ENCODE measurements around the gene ZMIZ1. TPM values are rescaled to one million over a fixed set of nuclear protein-coding genes. Genes with fewer than 3 reads are reported as not detected.

The ZMIZ1 gene
- total RNA-seq, 1 donor from 2014 or later, result 6.3 TPM

DNA sequence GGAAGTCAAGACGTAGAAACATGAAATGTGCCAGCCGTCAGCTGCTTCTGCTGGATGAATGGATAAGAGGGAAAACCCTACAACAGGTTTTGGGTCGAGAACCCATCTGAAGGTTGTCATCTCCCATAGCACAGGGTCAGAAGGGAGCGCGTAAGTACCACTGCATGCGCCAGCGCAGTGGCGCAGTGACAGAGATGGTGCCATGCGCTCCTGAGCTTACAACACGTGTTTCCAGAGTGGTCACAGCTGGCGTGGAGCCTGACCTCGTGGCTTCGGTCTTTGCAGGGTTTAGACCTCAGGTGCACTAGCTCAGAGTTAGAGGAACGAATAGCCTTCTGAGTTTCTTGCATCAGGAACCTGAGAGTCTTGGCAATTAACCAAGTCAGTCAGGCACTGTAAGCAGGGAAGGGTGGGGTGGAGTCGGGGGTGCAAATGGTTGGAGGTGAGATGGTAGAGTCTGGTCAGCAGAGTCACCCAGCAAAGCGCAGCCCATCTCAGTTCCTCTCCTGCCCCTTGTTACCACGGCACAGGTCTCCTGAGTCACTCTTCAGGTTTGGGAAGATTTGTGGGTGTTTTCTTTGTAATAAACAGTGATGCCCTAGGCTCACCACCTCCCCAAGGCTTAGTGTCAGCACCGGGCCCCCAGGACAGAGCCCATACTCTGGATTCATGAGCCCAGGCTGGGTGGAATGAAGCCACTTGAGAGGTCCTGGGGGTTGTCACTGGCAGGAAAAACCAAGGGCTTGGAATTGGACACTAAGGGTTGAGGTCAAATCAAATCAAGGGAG lies 194.4 kb downstream of the ZMIZ1 start:
- Histone ChIP-seq H3K4me3 (ENCODE audit: low read depth, low read length) (no peak overlapping the region), H3K36me3 (ENCODE audit: control insufficient read depth, insufficient read depth, low read length) (peaks cover 3% of the 10 kb centered on the region), H3K27me3 (ENCODE audit: control insufficient read depth, insufficient read depth, low read length) (no peaks in the 10 kb centered on the region)
- no peak for DNase-seq (ENCODE audit: low read depth)
- no peak for FAIRE-seq
- TF ChIP-seq, protein P1, sequence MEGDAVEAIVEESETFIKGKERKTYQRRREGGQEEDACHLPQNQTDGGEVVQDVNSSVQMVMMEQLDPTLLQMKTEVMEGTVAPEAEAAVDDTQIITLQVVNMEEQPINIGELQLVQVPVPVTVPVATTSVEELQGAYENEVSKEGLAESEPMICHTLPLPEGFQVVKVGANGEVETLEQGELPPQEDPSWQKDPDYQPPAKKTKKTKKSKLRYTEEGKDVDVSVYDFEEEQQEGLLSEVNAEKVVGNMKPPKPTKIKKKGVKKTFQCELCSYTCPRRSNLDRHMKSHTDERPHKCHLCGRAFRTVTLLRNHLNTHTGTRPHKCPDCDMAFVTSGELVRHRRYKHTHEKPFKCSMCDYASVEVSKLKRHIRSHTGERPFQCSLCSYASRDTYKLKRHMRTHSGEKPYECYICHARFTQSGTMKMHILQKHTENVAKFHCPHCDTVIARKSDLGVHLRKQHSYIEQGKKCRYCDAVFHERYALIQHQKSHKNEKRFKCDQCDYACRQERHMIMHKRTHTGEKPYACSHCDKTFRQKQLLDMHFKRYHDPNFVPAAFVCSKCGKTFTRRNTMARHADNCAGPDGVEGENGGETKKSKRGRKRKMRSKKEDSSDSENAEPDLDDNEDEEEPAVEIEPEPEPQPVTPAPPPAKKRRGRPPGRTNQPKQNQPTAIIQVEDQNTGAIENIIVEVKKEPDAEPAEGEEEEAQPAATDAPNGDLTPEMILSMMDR (IDR thresholded peaks at IDR 0.05; ENCODE audit: insufficient read depth, low read length, severe bottlenecking), result no peak

DNA sequence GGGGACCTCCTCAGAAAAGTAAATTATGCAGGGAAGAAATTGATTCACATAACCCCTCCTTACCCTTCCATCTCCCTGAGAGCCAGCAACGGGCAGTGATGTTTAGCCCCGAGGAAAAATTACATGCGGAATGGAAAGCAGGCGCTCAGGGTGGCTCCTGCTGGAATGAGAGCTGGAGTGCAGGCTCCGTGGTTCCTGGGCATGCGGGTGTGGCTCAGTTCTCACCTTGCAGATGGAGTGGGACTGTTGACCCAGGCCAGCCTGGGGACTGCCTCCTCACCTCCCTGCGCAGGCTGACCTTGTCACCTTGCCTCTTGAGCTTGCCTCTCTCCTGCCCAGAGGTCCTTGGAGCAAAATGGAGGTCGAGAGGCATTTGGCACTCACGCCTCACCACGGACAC lies 195.2 kb downstream of the ZMIZ1 start:
- H3K36me3 ChIP-seq (ENCODE audit: control insufficient read depth, insufficient read depth, low read length), result peaks cover 3% of the 10 kb centered on the region
- no peaks in the 10 kb centered on the region for H3K27me3 ChIP-seq (ENCODE audit: control insufficient read depth, insufficient read depth, low read length)
- FAIRE-seq, result no peak
- TF ChIP-seq, protein P1 (IDR thresholded peaks at IDR 0.05; ENCODE audit: insufficient read depth, low read length, severe bottlenecking), result no peak
- H3K4me3 ChIP-seq (ENCODE audit: low read depth, low read length), result no peak overlapping the region
- DNase-seq (ENCODE audit: low read depth), result no peak

DNA sequence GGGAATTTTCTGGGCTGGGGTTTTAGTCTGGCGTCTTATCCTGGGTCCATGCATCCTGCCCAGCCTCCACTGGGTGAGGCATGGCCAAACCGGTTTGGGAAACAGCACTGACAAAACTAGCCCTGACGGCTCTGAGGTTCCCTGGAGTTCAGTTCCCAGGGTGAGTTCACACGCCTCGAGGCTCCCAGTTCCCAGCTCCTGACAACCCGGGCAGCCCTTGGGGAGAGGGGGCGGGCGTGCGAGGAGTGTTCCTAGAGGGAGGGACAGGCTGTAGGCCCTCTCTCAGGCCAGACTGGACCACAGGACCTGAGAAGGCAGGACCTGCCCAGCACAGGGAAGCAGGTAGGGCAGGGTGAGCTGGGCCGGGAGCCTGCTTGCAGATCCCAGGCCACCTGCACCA lies 196.2 kb downstream of the ZMIZ1 start:
- H3K4me3 ChIP-seq (ENCODE audit: low read depth, low read length), result no peak overlapping the region
- no peaks in the 10 kb centered on the region for H3K27me3 ChIP-seq (ENCODE audit: control insufficient read depth, insufficient read depth, low read length)
- H3K36me3 ChIP-seq (ENCODE audit: control insufficient read depth, insufficient read depth, low read length), result peaks cover 6% of the 10 kb centered on the region
- peak; percentile 90 for FAIRE-seq
- TF ChIP-seq, protein P1 (IDR thresholded peaks at IDR 0.05; ENCODE audit: insufficient read depth, low read length, severe bottlenecking), result no peak
- DNase-seq (ENCODE audit: low read depth), result peak; percentile 94

DNA sequence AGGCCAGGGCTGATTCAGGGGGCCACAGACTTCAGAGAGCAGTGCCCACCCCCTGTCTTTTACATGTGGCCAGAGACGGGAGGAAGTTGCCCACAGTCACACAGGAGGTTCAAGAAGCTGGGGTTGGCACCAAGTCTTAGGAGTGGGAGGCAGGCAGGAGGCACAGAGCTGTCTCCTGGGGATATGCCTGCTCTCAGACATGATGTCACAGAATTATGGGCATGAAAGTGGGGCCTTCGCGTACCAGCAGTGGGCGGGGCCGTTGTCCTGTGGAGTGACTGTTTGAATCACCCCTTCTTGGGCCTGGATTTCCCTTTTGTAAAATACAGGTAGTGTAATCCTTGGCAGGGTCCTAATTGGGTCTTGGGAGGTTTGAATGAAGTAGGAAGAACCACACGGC lies 197.3 kb downstream of the ZMIZ1 start:
- DNase-seq (ENCODE audit: low read depth) (peak; percentile 37), FAIRE-seq (no peak)
- Histone ChIP-seq H3K36me3 (ENCODE audit: control insufficient read depth, insufficient read depth, low read length) (peaks cover 7% of the 10 kb centered on the region), H3K4me3 (ENCODE audit: low read depth, low read length) (no peak overlapping the region), H3K27me3 (ENCODE audit: control insufficient read depth, insufficient read depth, low read length) (no peaks in the 10 kb centered on the region)
- TF ChIP-seq, protein P1 (IDR thresholded peaks at IDR 0.05; ENCODE audit: insufficient read depth, low read length, severe bottlenecking), result no peak

DNA sequence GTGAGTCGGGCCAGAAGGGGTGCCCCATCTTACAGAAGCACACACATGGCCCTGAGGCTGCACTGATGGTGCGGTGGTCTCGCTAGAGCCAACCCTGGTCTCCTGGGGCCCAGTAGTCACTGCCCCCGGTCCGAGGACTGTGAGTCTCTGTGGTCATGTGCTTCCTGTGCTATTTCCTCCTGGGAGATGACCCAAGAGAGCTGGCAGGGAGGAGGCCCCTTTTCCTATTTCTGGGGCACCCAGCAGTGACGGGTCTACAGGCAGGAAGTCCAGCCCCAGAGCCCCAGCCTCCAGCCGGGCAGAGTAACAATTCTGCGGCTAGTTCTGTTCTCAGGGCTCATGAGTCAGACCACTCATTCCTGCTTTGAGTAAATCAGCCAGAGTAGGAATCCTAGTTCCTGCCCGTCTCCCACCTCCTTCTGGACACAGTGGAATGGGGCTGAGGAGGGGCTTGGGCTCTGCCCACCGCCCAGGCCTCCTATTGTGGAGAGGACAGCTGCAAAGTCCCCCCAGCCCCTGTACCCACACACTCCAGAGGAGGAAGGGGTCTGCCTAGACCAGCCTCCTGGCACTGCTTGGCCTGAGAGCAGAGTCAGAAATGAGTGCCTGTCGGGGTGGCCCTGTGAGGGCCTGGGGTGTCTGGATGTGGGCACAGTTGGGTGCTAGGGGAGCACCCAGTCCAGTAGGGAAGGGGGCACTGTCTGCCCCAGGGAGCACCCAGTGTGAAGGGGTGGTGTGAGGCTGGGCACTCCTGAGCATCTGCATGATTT lies 198.0 kb downstream of the ZMIZ1 start:
- no peak overlapping the region for H3K4me3 ChIP-seq (ENCODE audit: low read depth, low read length)
- no peaks in the 10 kb centered on the region for H3K27me3 ChIP-seq (ENCODE audit: control insufficient read depth, insufficient read depth, low read length)
- FAIRE-seq (peak; percentile 47), DNase-seq (ENCODE audit: low read depth) (peak; percentile 84)
- peaks cover 7% of the 10 kb centered on the region for H3K36me3 ChIP-seq (ENCODE audit: control insufficient read depth, insufficient read depth, low read length)
- TF ChIP-seq, protein P1 (IDR thresholded peaks at IDR 0.05; ENCODE audit: insufficient read depth, low read length, severe bottlenecking), result no peak

Data from bronchial epithelial cell (primary cell).